A673 (cell line): ENCODE measurements around the gene MBLAC1. TPM values are rescaled to one million over a fixed set of nuclear protein-coding genes. Genes with fewer than 3 reads are reported as not detected.
"Not testable (repeated sequence)": the region's sequence is repeated elsewhere in the genome, so short reads cannot be mapped to it uniquely, and the experiment has no call there.

Source experiments
- BruUV-seq: library from RNA; stranded (reverse); fragments of 400-500 nt; replicated peaks from 2 replicates; lab custom pipeline; 2021; lab: Mats Ljungman, UMichigan
- CTCF ChIA-PET: fragments of 300-600 bp; sonication (Branson Sonifier 250); formaldehyde crosslinking; loops from one replicate; lab custom pipeline; 2022; ENCODE audit warnings: antibody characterized with exemption; lab: Charles Lee
- POLR2A ChIA-PET: fragments of 300-600 bp; sonication (Branson Sonifier 250); formaldehyde crosslinking; loops from one replicate; lab custom pipeline; 2022; ENCODE audit warnings: antibody characterized with exemption; ENCODE audit not compliant: low non-redundant PET; lab: Charles Lee
- DNase-seq: peaks from one replicate; pipeline ENCODE4 v3.0.0-alpha.2; 2015; ENCODE audit warnings: low spot score
- H3K27ac ChIP-seq: fragments of 200-600 bp; sonication (generic); 2 replicates; pipeline ENCODE4 v1.5.1; 2016; ENCODE audit warnings: mixed run types, low read depth, mild to moderate bottlenecking, mixed read lengths, antibody characterized with exemption, low read length; ENCODE audit not compliant: poor library complexity, severe bottlenecking
- H3K27me3 ChIP-seq: fragments of 200-600 bp; sonication (generic); replicated peaks from 2 replicates; pipeline ENCODE4 v1.6.1; 2017; ENCODE audit warnings: mixed run types, low read depth, mild to moderate bottlenecking, mixed read lengths, antibody characterized with exemption, low read length; ENCODE audit not compliant: insufficient read depth, poor library complexity
- H3K36me3 ChIP-seq: fragments of 200-600 bp; sonication (generic); 2 replicates; pipeline ENCODE4 v1.6.1; 2016; ENCODE audit warnings: mixed run types, mild to moderate bottlenecking, mixed read lengths, antibody characterized with exemption, low read length; ENCODE audit not compliant: insufficient read depth, poor library complexity, severe bottlenecking
- H3K4me1 ChIP-seq: fragments of 200-600 bp; sonication (generic); 2 replicates; pipeline ENCODE4 v1.6.1; 2017; ENCODE audit warnings: mixed run types, mild to moderate bottlenecking, mixed read lengths, antibody characterized with exemption, low read length; ENCODE audit not compliant: insufficient read depth, poor library complexity, severe bottlenecking
- H3K4me3 ChIP-seq: fragments of 200-600 bp; sonication (generic); 2 replicates; pipeline ENCODE4 v1.5.1; 2016; ENCODE audit warnings: low read depth, mixed run types, mild to moderate bottlenecking, mixed read lengths, low read length; ENCODE audit not compliant: poor library complexity, severe bottlenecking
- H3K9me3 ChIP-seq: fragments of 200-600 bp; sonication (generic); 2 replicates; pipeline ENCODE4 v1.6.1; 2016; ENCODE audit warnings: mixed run types, low read depth, mild to moderate bottlenecking, mixed read lengths, antibody characterized with exemption, low read length; ENCODE audit not compliant: poor library complexity, severe bottlenecking
- EZH2 ChIP-seq: fragments of 200-600 bp; sonication (generic); IDR thresholded peaks from 2 replicates; pipeline ENCODE4 v1.6.1; 2017; ENCODE audit warnings: borderline replicate concordance, low read depth, mild to moderate bottlenecking, mixed read lengths, antibody characterized with exemption, low read length; ENCODE audit not compliant: poor library complexity, severe bottlenecking
- intact Hi-C: fragments of 100-400 bp; cut with micrococcal nuclease; formaldehyde crosslinking; loops from one replicate; pipeline ENCODE4 v1.10.0; 2022; ENCODE audit not compliant: unreplicated experiment
- total RNA-seq: library from RNA; stranded (reverse); gene quantifications from 2 replicates; pipeline ENCODE4 v1.2.3, GENCODE V29; 2021
- TF ChIP-seq, protein P1 (sequence below): fragments of 300-800, 200-600 bp; sonication (generic); conservative IDR thresholded peaks from 2 replicates; pipeline ENCODE4 v1.5.1; 2017; ENCODE audit warnings: low read depth, mild to moderate bottlenecking, antibody characterized with exemption, low read length, moderate library complexity, mixed read lengths

Gene MBLAC1
- total RNA-seq, 1 experiment from 2014 or later, result 3.1 TPM

GRCh38 chr7:100137851-100138760 lies 11.3 kb downstream of the MBLAC1 start:
- no peaks in the 10 kb centered on the region for H3K36me3 ChIP-seq
- intact Hi-C loops, result no loop called here
- POLR2A ChIA-PET, result no interaction called here

DNA sequence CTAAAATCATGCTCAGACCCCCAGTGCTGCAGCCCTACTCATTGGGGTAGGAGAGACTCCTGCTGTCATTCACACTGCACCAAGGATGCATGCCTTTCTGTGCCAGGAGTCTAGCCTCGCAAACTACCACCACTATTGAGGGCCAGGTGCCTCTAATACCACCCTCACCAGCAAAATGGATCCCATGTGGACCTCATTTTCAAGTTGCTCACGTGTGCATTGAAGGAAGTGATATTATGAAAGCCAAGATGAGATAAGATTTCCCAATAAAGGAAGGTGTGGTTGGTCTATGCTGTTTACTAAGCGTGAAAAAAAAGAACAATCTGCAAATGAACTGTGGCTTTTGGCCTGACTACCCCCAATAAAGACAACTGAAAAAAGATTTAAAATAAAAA lies 14.8 kb downstream of the MBLAC1 start:
- Histone ChIP-seq H3K27me3 (no peaks in the 10 kb centered on the region), H3K9me3 (no peaks in the 10 kb centered on the region), H3K36me3 (no peaks in the 10 kb centered on the region), H3K27ac (no peak overlapping the region), H3K4me1 (no peaks in the 10 kb centered on the region), H3K4me3 (no peak overlapping the region)
- DNase-seq, result no peak
- BruUV-seq, result no TSS peak
- intact Hi-C loops, result no loop called here
- TF ChIP-seq, protein P1, sequence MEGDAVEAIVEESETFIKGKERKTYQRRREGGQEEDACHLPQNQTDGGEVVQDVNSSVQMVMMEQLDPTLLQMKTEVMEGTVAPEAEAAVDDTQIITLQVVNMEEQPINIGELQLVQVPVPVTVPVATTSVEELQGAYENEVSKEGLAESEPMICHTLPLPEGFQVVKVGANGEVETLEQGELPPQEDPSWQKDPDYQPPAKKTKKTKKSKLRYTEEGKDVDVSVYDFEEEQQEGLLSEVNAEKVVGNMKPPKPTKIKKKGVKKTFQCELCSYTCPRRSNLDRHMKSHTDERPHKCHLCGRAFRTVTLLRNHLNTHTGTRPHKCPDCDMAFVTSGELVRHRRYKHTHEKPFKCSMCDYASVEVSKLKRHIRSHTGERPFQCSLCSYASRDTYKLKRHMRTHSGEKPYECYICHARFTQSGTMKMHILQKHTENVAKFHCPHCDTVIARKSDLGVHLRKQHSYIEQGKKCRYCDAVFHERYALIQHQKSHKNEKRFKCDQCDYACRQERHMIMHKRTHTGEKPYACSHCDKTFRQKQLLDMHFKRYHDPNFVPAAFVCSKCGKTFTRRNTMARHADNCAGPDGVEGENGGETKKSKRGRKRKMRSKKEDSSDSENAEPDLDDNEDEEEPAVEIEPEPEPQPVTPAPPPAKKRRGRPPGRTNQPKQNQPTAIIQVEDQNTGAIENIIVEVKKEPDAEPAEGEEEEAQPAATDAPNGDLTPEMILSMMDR, result no peak
- TF ChIP-seq EZH2, result no peak
- CTCF ChIA-PET, result no interaction called here
- POLR2A ChIA-PET, result no interaction called here

More at GRCh38 chr7:100137851-100138760, 11.3 kb downstream of the MBLAC1 start:
- BruUV-seq, result no TSS peak
- no peaks in the 10 kb centered on the region for H3K4me1 ChIP-seq
- no peaks in the 10 kb centered on the region for H3K9me3 ChIP-seq
- no peak for TF ChIP-seq EZH2
- TF ChIP-seq, protein P1, result no peak
- DNase-seq, result no peak
- H3K4me3 ChIP-seq, result no peak overlapping the region
- H3K27ac ChIP-seq, result no peak overlapping the region
- H3K27me3 ChIP-seq, result no peaks in the 10 kb centered on the region
- CTCF ChIA-PET, result no interaction called here

- no TSS peak for BruUV-seq
- Histone ChIP-seq H3K27me3 (no peaks in the 10 kb centered on the region), H3K27ac (no peak overlapping the region), H3K36me3 (no peaks in the 10 kb centered on the region), H3K9me3 (no peaks in the 10 kb centered on the region), H3K4me3 (no peak overlapping the region), H3K4me1 (no peaks in the 10 kb centered on the region)
- ChIA-PET CTCF (no interaction called here), POLR2A (no interaction called here)
- no peak for DNase-seq
- no peak for TF ChIP-seq EZH2
- TF ChIP-seq, protein P1, result no peak
- intact Hi-C loops, result no loop called here
These were observed 15.7 kb downstream of the MBLAC1 start for GRCh38 chr7:100142461-100142860.

DNA sequence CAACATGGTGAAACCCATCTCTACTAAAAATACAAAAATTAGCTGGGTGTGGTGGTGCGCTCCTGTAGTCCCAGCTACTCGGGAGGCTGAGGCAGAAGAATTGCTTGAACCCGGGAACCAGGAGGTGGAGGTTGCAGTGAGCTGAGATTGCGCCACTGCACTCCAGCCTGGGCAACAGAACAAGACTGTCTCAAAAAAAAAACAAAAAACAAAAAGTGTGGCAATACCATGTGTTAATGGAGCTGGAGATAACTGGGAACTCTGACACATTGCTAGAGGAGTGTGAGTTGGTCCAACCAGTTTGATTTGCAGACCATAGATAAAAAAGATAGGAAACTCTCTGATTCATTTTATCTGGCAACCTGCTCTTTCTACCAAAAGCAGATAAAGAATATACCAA lies 19.6 kb downstream of the MBLAC1 start:
- intact Hi-C loops, H3K9me3 ChIP-seq, POLR2A ChIA-PET, DNase-seq, CTCF ChIA-PET, H3K36me3 ChIP-seq, H3K27me3 ChIP-seq, H3K4me3 ChIP-seq, BruUV-seq, H3K27ac ChIP-seq, H3K4me1 ChIP-seq: not testable (repeated sequence)
